T-helper 1 cell treated with Interleukin-12 subunit alpha and Interleukin-12 subunit beta and Interleukin-4 antibody, amounts not matched to agents 30 ng/mL and 1 ng/mL, for 36 hours (primary cell): ENCODE data around the gene SAP130. TPM values are rescaled to one million over a fixed set of nuclear protein-coding genes. Genes with fewer than 3 reads are reported as not detected.

Source experiments
- intact Hi-C: fragments of 100-400 bp; cut with micrococcal nuclease; formaldehyde crosslinking; loops from one replicate; pipeline ENCODE4 v1.15.1; 2024
- total RNA-seq: library from RNA; stranded (reverse); gene quantifications from 2 replicates; pipeline ENCODE4 v1.2.3, GENCODE V29; 2022

The SAP130 gene
- total RNA-seq, 1 donor from 2014 or later, result 32.9 TPM

DNA sequence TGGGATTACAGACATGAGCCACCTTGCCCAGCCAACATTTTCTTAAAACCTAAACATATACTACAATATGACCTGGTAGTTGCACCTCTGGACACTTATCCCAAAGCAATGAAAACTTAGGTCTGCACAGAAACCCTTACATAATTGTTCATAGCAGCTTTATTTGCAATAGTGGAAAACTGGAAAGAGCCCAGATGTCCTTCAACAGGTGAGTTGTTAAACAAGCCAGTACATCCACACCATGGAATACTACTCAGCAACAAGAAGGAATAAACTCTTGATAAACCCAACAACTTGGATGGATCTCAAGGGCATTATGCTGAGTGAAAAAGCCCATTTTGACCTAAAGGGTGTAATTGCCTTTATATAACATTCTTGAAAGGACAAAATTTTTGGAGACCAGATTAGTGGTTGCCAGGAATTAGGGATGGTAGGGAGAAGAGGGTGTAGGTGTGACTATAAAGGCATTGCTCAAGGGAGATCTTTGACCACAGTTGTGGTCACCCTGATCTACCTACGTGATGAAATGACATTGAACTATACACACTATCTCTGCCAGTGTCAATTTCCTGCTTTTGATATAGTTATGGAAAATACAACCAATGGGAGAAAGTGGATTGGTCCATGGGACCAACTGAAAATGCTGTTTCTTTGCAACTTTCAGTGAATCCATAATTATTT is 130.2 kb downstream of the SAP130 start:
- intact Hi-C loops, result no loop called here

DNA sequence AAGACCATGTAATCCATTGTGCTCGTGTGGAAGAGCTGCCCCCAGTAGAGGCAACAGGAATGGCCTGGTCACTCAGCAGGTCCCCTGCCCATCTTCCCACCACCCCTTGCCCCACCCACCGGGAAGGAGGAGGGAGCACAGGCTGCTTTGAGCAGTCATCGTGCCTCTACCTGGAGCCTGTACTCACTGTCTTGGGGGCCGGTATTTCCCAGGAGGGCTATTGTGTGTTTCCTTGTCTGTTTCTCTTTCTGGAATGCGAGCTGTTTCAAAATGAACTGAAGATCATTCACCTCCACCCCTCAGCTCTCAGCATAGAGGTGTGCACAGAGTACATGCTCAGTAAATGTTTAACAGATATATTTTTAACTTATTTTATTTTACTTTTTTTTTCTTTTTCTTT is 134.4 kb downstream of the SAP130 start:
- intact Hi-C loops, result no loop called here

DNA sequence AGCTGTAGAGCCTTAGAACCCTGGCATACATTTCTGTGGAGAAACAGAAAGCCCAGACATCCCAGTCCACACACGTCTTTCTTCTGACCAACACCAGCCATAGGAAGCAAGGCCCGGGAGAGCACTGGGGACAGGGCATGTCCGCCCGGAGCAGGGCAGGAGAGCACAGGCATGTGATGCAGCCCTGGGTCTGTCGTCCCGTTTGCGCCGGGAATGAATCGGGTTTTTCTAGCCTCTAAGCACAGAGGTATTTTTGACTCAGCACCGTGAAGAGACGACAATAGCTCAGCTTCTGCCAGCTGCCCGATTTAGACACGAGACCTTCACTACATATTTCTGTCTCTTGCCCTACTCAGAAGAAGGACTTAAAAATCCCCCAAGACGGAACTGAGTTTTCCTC is 134.8 kb downstream of the SAP130 start:
- intact Hi-C loops, result no loop called here

DNA sequence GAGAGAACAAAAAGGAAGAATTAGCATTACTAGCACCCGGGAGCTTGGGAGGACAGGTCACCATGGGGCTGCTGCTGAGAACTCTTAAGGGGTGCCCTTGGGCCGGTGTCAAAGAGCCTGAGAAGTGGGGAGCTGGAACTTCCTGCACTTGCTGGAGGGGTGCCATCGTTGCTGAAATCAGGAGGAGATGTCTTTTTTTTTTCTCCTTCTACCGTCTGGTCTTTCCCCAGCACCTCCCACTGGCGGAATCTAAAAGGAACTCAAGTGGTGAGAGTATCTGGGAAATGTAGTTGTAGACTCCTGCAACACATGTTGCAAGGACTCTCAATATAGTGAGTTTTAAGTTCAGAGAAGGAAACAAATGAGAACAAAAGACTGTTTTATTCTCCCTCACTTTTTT is 136.0 kb downstream of the SAP130 start:
- intact Hi-C loops, result no loop called here

Other genes starting within 250 kb of the SAP130 start
- gene WDR33, start 216.9 kb downstream of the SAP130 start, total RNA-seq, result 75.7 and 79.3 TPM in 2 replicates
- gene POLR2D, start 169.9 kb downstream of the SAP130 start, total RNA-seq, result 47.5 and 51.9 TPM in 2 replicates
- gene AMMECR1L, start 142.1 kb downstream of the SAP130 start, total RNA-seq, result 19.0 and 20.7 TPM in 2 replicates
- gene UGGT1, start 63.1 kb upstream of the SAP130 start, total RNA-seq, result 74.9 and 76.8 TPM in 2 replicates